H1 (cell line): ENCODE measurements around the gene SIPA1L3. TPM values are rescaled to one million over a fixed set of nuclear protein-coding genes. Genes with fewer than 3 reads are reported as not detected.

Experiments
- CTCF ChIA-PET: fragments of 300-600 bp; sonication (Branson Sonifier 250); formaldehyde crosslinking; loops from one replicate; lab custom pipeline; 2021; ENCODE audit not compliant: partially characterized antibody; lab: Charles Lee
- POLR2A ChIA-PET: fragments of 300-600 bp; sonication (Branson Sonifier 250); formaldehyde crosslinking; loops from one replicate; lab custom pipeline; 2021; ENCODE audit warnings: inconsistent platforms; ENCODE audit not compliant: partially characterized antibody; lab: Charles Lee
- DNase-seq, 2 experiments: peaks; one replicate each; pipeline versions ENCODE4 v3.0.0 to v3.0.0-alpha.2; 2010 to 2022; ENCODE audit warnings: low spot score in 2 of 2, low read depth in 1 of 2, mixed read lengths in 1 of 2
- FAIRE-seq: peaks from 2 replicates; lab custom pipeline; 2011; peaks lifted over from hg19 to GRCh38; lab: Jason Lieb, UNC
- H2AFZ ChIP-seq: 2 replicates; pipeline ENCODE4 v1.8.1; 2012; ENCODE audit warnings: low read length, inconsistent platforms
- H2AK5ac ChIP-seq: 2 replicates; pipeline ENCODE4 v1.6.1; 2013; ENCODE audit warnings: low read depth, low read length
- H2BK120ac ChIP-seq: replicated peaks from 2 replicates; pipeline ENCODE3; 2013; ENCODE audit warnings: low read depth, low read length, inconsistent platforms
- H2BK12ac ChIP-seq: 2 replicates; pipeline ENCODE4 v1.6.1; 2013; ENCODE audit warnings: low read depth, low read length
- H2BK15ac ChIP-seq: 2 replicates; pipeline ENCODE4 v1.6.1; 2013; ENCODE audit warnings: low read length
- H2BK20ac ChIP-seq: 2 replicates; pipeline ENCODE4 v1.6.1; 2013; ENCODE audit warnings: low read length
- H2BK5ac ChIP-seq: 2 replicates; pipeline ENCODE4 v1.6.1; 2013; ENCODE audit warnings: low read depth, low read length
- H3K14ac ChIP-seq: 2 replicates; pipeline ENCODE4 v1.6.1; 2013; ENCODE audit warnings: inconsistent platforms; ENCODE audit not compliant: insufficient read length
- H3K18ac ChIP-seq: 2 replicates; pipeline ENCODE4 v1.6.1; 2013; ENCODE audit warnings: low read length; ENCODE audit errors: extremely low read depth
- H3K23ac ChIP-seq: 2 replicates; pipeline ENCODE4 v1.6.1; 2013; ENCODE audit warnings: inconsistent platforms; ENCODE audit not compliant: insufficient read length
- H3K23me2 ChIP-seq: 2 replicates; pipeline ENCODE4 v1.6.1; 2013; ENCODE audit warnings: low read depth, low read length
- H3K27ac ChIP-seq: 2 replicates; pipeline ENCODE4 v1.6.1; 2011; ENCODE audit warnings: low read depth, low read length, inconsistent platforms
- H3K27me3 ChIP-seq, 4 experiments: replicated peaks in 1 of 4; 1 replicate in 1 of 4; 2 replicates in 3 of 4; pipeline versions ENCODE4 v1.6.1 to v1.8.1; 2011 to 2013; ENCODE audit warnings: low read length in 3 of 4, mild to moderate bottlenecking in 3 of 4, inconsistent platforms in 2 of 4, mixed read lengths in 2 of 4, moderate library complexity in 1 of 4; ENCODE audit not compliant: control insufficient read depth in 3 of 4, insufficient read depth in 3 of 4; ENCODE audit errors: extremely low read depth in 1 of 4
- H3K36me3 ChIP-seq, 4 experiments: 2 replicates each; pipeline versions ENCODE4 v1.6.1 to v1.8.1; 2011 to 2013; ENCODE audit warnings: mild to moderate bottlenecking in 4 of 4, low read length in 3 of 4, moderate library complexity in 2 of 4, control low read depth in 1 of 4, inconsistent platforms in 1 of 4; ENCODE audit not compliant: insufficient read depth in 4 of 4, control insufficient read depth in 2 of 4
- H3K4ac ChIP-seq: replicated peaks from 2 replicates; pipeline ENCODE3; 2013; ENCODE audit warnings: low read length, low read depth, mixed read lengths, inconsistent platforms; ENCODE audit not compliant: insufficient read length
- H3K4me1 ChIP-seq, 4 experiments: replicated peaks in 1 of 4; 1 replicate in 1 of 4; 2 replicates in 3 of 4; pipeline versions ENCODE4 v1.6.1 to v1.8.1; 2011 to 2013; ENCODE audit warnings: low read length in 3 of 4, inconsistent platforms in 2 of 4, mixed read lengths in 1 of 4; ENCODE audit not compliant: insufficient read depth in 4 of 4, control insufficient read depth in 3 of 4
- H3K4me2 ChIP-seq, 2 experiments: 2 replicates each; pipeline versions ENCODE4 v1.6.1 to v1.8.1; 2011 to 2013; ENCODE audit warnings: low read depth in 2 of 2, low read length in 2 of 2, control low read depth in 1 of 2, inconsistent platforms in 1 of 2, mild to moderate bottlenecking in 1 of 2; ENCODE audit not compliant: insufficient read depth in 1 of 2
- H3K4me3 ChIP-seq, 4 experiments: fragments of 200-600, 300-600 bp in 1 of 4; sonication (generic), shearing (Covaris generic), sonication (Bioruptor Twin) in 1 of 4; 2 replicates each; pipeline versions ENCODE4 v1.5.1 to v1.8.1; 2011 to 2016; ENCODE audit warnings: low read length in 4 of 4, low read depth in 3 of 4, control low read depth in 2 of 4, inconsistent platforms in 2 of 4, mild to moderate bottlenecking in 2 of 4, mixed read lengths in 1 of 4, moderate library complexity in 1 of 4; ENCODE audit not compliant: insufficient read depth in 2 of 4; ENCODE audit errors: extremely low read depth in 1 of 4
- H3K56ac ChIP-seq: replicated peaks from 2 replicates; pipeline ENCODE3; 2013; ENCODE audit warnings: low read depth, mild to moderate bottlenecking, mixed read lengths, low read length, inconsistent platforms; ENCODE audit not compliant: insufficient read length
- H3K79me1 ChIP-seq: 2 replicates; pipeline ENCODE4 v1.6.1; 2013; ENCODE audit warnings: low read depth, low read length, control low read depth
- H3K79me2 ChIP-seq, 2 experiments: 2 replicates each; pipeline versions ENCODE4 v1.6.1 to v1.8.1; 2012 to 2013; ENCODE audit warnings: low read length in 2 of 2, mild to moderate bottlenecking in 2 of 2, inconsistent platforms in 1 of 2; ENCODE audit not compliant: insufficient read depth in 2 of 2, control insufficient read depth in 1 of 2
- H3K9ac ChIP-seq, 4 experiments: replicated peaks in 1 of 4; 1 replicate in 1 of 4; 2 replicates in 3 of 4; pipeline versions ENCODE4 v1.6.1 to v1.8.1; 2011 to 2013; ENCODE audit warnings: low read depth in 3 of 4, low read length in 3 of 4, control low read depth in 2 of 4, mild to moderate bottlenecking in 2 of 4, moderate library complexity in 2 of 4, inconsistent platforms in 1 of 4; ENCODE audit errors: extremely low read depth in 1 of 4
- H3K9me3 ChIP-seq, 2 experiments: 2 replicates each; pipeline versions ENCODE4 v1.6.1 to v1.8.1; 2012 to 2013; ENCODE audit warnings: mild to moderate bottlenecking in 2 of 2, moderate library complexity in 2 of 2, control low read depth in 1 of 2, inconsistent platforms in 1 of 2, low read depth in 1 of 2, low read length in 1 of 2, mixed read lengths in 1 of 2; ENCODE audit not compliant: insufficient read depth in 2 of 2
- H4K20me1 ChIP-seq, 2 experiments: replicated peaks in 1 of 2; 2 replicates each; pipeline versions ENCODE3 to v1.8.1; 2011 to 2013; ENCODE audit warnings: inconsistent platforms in 2 of 2, low read length in 2 of 2, mild to moderate bottlenecking in 1 of 2; ENCODE audit not compliant: insufficient read depth in 2 of 2, control insufficient read depth in 1 of 2
- H4K5ac ChIP-seq: 2 replicates; pipeline ENCODE4 v1.6.1; 2013; ENCODE audit warnings: low read length, low read depth, mixed read lengths, inconsistent platforms; ENCODE audit not compliant: insufficient read length
- H4K8ac ChIP-seq: 2 replicates; pipeline ENCODE4 v1.8.0; 2013; ENCODE audit warnings: mild to moderate bottlenecking, moderate library complexity, low read length, inconsistent platforms; ENCODE audit not compliant: insufficient read depth; ENCODE audit errors: extremely low read depth
- H4K91ac ChIP-seq: replicated peaks from 2 replicates; pipeline ENCODE3; 2013; ENCODE audit warnings: low read length, mixed read lengths, inconsistent platforms; ENCODE audit not compliant: insufficient read length
- CHD1 ChIP-seq: IDR thresholded peaks from 2 replicates; pipeline ENCODE4 v1.6.1; 2012; ENCODE audit warnings: low read depth, low read length, improper control_type of control experiment
- CTBP2 ChIP-seq: IDR thresholded peaks from 2 replicates; pipeline ENCODE4 v1.7.0; 2011; ENCODE audit warnings: borderline replicate concordance, mild to moderate bottlenecking, moderate library complexity, mixed read lengths, low read length; ENCODE audit not compliant: insufficient read depth, insufficient read length
- EP300 ChIP-seq, 2 experiments: IDR thresholded peaks; 1 replicate in 1 of 2; 2 replicates in 1 of 2; pipeline ENCODE4 v1.6.1; 2011 to 2012; ENCODE audit warnings: low read depth in 2 of 2, low read length in 2 of 2, mild to moderate bottlenecking in 2 of 2, borderline replicate concordance in 1 of 2, inconsistent platforms in 1 of 2, moderate library complexity in 1 of 2
- POLR2A ChIP-seq, 2 experiments: IDR thresholded peaks; 1 replicate in 1 of 2; 2 replicates in 1 of 2; pipeline ENCODE4 v1.6.1; 2011; ENCODE audit warnings: low read depth in 2 of 2, low read length in 2 of 2, mild to moderate bottlenecking in 2 of 2; ENCODE audit errors: control extremely low read depth in 1 of 2
- POLR2AphosphoS5 ChIP-seq: IDR thresholded peaks from 2 replicates; pipeline ENCODE4 v1.6.1; 2011; ENCODE audit warnings: low read depth, low read length
- RFX5 ChIP-seq: IDR thresholded peaks from 2 replicates; pipeline ENCODE4 v1.6.1; 2011; ENCODE audit warnings: low read depth, low read length, improper control_type of control experiment, borderline replicate concordance
- RXRA ChIP-seq: IDR thresholded peaks from 2 replicates; pipeline ENCODE4 v1.6.1; 2011; ENCODE audit warnings: low read depth, mild to moderate bottlenecking, low read length, moderate library complexity; ENCODE audit not compliant: insufficient read depth
- SAP30 ChIP-seq: fragments of 300-600 bp; sonication (generic); IDR thresholded peaks from 2 replicates; pipeline ENCODE4 v1.7.1; 2012; ENCODE audit warnings: low read length, moderate library complexity, mild to moderate bottlenecking, inconsistent platforms; ENCODE audit not compliant: insufficient read depth, insufficient replicate concordance
- TAF1 ChIP-seq: IDR thresholded peaks from 2 replicates; pipeline ENCODE4 v1.6.1; 2011; ENCODE audit warnings: mild to moderate bottlenecking, low read depth, low read length
- USF2 ChIP-seq: IDR thresholded peaks from 2 replicates; pipeline ENCODE4 v1.6.1; 2011; ENCODE audit warnings: low read length, improper control_type of control experiment
- YY1 ChIP-seq: IDR thresholded peaks from 2 replicates; pipeline ENCODE4 v1.6.1; 2011; ENCODE audit warnings: low read depth, mild to moderate bottlenecking, low read length
- WGBS, 2 experiments: shearing (Covaris generic) in 1 of 2; methylation state at CpG; one replicate each; pipeline versions ENCODE4 v1.1.6 to v1.1.7; 2013 to 2015; ENCODE audit warnings: low lambda C conversion rate in 2 of 2, mixed read lengths in 2 of 2, inconsistent platforms in 1 of 2, low coverage in 1 of 2, missing lambda C conversion rate in 1 of 2; ENCODE audit not compliant: insufficient replicate concordance in 2 of 2, insufficient coverage in 1 of 2, insufficient read length in 1 of 2; ENCODE audit errors: extremely low coverage in 1 of 2, missing lambda C conversion rate in 1 of 2; 5-methylcytosine and 5-hydroxymethylcytosine counted together
- polyA plus RNA-seq, 7 experiments: library from polyadenylated mRNA; depleted of rRNA in 3 of 7; stranded (reverse) in 5 of 7; unstranded in 2 of 7; fragments of >200 nt in 5 of 7; fragments of 200-250 nt in 2 of 7; gene quantifications; 1 replicate in 5 of 7; 2 replicates in 1 of 7; 4 replicates in 1 of 7; pipeline versions ENCODE4 v1.2.1 to v1.2.3, GENCODE V29; 2011 to 2013; ENCODE audit warnings: missing spikeins in 2 of 7, mixed read lengths in 2 of 7
- total RNA-seq: library from RNA; stranded (reverse); fragmentation: NEBNext Ultra II Directional; extraction: Animal tissue kit (Norgen Biotek cat#: 25700); gene quantifications from 2 replicates; pipeline ENCODE4 v1.2.1, GENCODE V29; 2021

Gene SIPA1L3
- total and polyA plus RNA-seq, 2 of the 8 experiments (the other 6 are each of a cell fraction or from before 2014, with no cell fraction given) = 15.0 to 54.9 TPM

- Histone ChIP-seq H2BK15ac (0 out of 2 replicates have a peak overlapping the region, but pooled peaks have one; percentile 61), H4K5ac (no peak overlapping the region), H3K23ac (no peak overlapping the region), H3K4me1 (peaks cover 0 to 11% (median 8%) of the 10 kb centered on the region in 4 experiments; a peak in 5 of 7 replicates), H3K18ac (no peak overlapping the region), H3K36me3 (no peaks in the 10 kb centered on the region), H3K4ac (no peak overlapping the region), H2AFZ (no peak overlapping the region), H2BK120ac (no peak overlapping the region), H3K4me2 (no peak overlapping the region), H2BK20ac (no peak overlapping the region), H3K56ac (no peak overlapping the region), H3K79me1 (no peaks in the 10 kb centered on the region; the same call in 1 of the 2 replicates), H3K27ac (no peak overlapping the region), H3K14ac (no peak overlapping the region), H4K8ac (no peak overlapping the region), H4K91ac (no peak overlapping the region), H4K20me1 (peaks cover 0 to 5% of the 10 kb centered on the region in 2 experiments), H2AK5ac (no peak overlapping the region), H3K79me2 (peaks cover 0 to 8% of the 10 kb centered on the region in 2 experiments; a peak in 3 of 4 replicates), H2BK12ac (no peak overlapping the region), H3K9ac (no peak overlapping the region), H3K23me2 (peaks cover 6% of the 10 kb centered on the region; the same call in 1 of the 2 replicates), H3K27me3 (no peaks in the 10 kb centered on the region), H2BK5ac (no peak overlapping the region), H3K4me3 (no peak overlapping the region), H3K9me3 (no peaks in the 10 kb centered on the region)
- ChIA-PET CTCF (interaction anchor here (0.5 to 13.7 kb wide), 46 partner anchors 9 to 687 kb away, joined by 3 to 259 read pairs (median 6); no protein-coding TSS in a partner anchor), POLR2A (interaction anchor here (0.7 to 1.7 kb wide), 6 partner anchors 76 to 174 kb away, joined by 3 to 4 read pairs (median 3); no protein-coding TSS in a partner anchor)
- DNase-seq (no peak), FAIRE-seq (no peak)
- no peak for TF ChIP-seq SAP30
- no peak for TF ChIP-seq CHD1
- TF ChIP-seq POLR2A (IDR thresholded peaks at IDR 0.05; ENCODE audit: control extremely low read depth in 1 of 2, low read depth in 2 of 2, low read length in 2 of 2) = no peak
- no peak for TF ChIP-seq YY1
- TF ChIP-seq CTBP2 = no peak
- TF ChIP-seq USF2 = no peak
- no peak for TF ChIP-seq RFX5
- no peak for TF ChIP-seq RXRA
- TF ChIP-seq EP300 (IDR thresholded peaks at IDR 0.05; ENCODE audit: borderline replicate concordance in 1 of 2, low read depth in 2 of 2, low read length in 2 of 2) = no peak
- TF ChIP-seq POLR2AphosphoS5 = no peak
- TF ChIP-seq TAF1 = no peak
- 85% methylated on average over 2 of the region's 2 CpGs; no CpG with 5 or more reads in 1 of the 2 experiments for WGBS, 2 experiments
Observed at GRCh38 chr19:37903096-37903495, 3.9 kb upstream of the SIPA1L3 start.
